Small intestine (tissue), 7 donors: ENCODE results near the gene PROM2. TPM values are rescaled to one million over a fixed set of nuclear protein-coding genes. Genes with fewer than 3 reads are reported as not detected.
"Not testable (repeated sequence)": the region's sequence is repeated elsewhere in the genome, so short reads cannot be mapped to it uniquely, and the experiment has no call there.

ENCODE experiments used
- DNase-seq, 2 donors: peaks; one replicate each; pipeline versions ENCODE4 v3.0.0 to v3.0.0-alpha.2; 2013
- FAIRE-seq: peaks from 2 replicates; lab custom pipeline; 2012; peaks lifted over from hg19 to GRCh38; lab: Jason Lieb, UNC
- H3K27ac ChIP-seq, 3 donors: one replicate each; pipeline ENCODE4 v1.5.1; 2013; ENCODE audit warnings: low read length in 2 of 3, mild to moderate bottlenecking in 2 of 3, control low read depth in 1 of 3, inconsistent platforms in 1 of 3, low read depth in 1 of 3, moderate library complexity in 1 of 3
- H3K27me3 ChIP-seq, 3 donors: one replicate each; pipeline ENCODE4 v1.6.1; 2013; ENCODE audit warnings: low read length in 3 of 3, inconsistent platforms in 1 of 3; ENCODE audit not compliant: control insufficient read depth in 3 of 3, insufficient read depth in 3 of 3
- H3K36me3 ChIP-seq, 3 donors: one replicate each; pipeline ENCODE4 v1.6.1; 2013; ENCODE audit warnings: low read length in 3 of 3, inconsistent platforms in 1 of 3, low read depth in 1 of 3, mild to moderate bottlenecking in 1 of 3, moderate library complexity in 1 of 3; ENCODE audit not compliant: control insufficient read depth in 3 of 3, insufficient read depth in 2 of 3
- H3K4me1 ChIP-seq, 3 donors: one replicate each; pipeline ENCODE4 v1.6.1; 2013; ENCODE audit warnings: low read length in 2 of 3, inconsistent platforms in 1 of 3, low read depth in 1 of 3, mild to moderate bottlenecking in 1 of 3, moderate library complexity in 1 of 3; ENCODE audit not compliant: control insufficient read depth in 3 of 3, insufficient read depth in 2 of 3
- H3K4me3 ChIP-seq, 3 donors: one replicate each; pipeline ENCODE4 v1.5.1; 2013; ENCODE audit warnings: low read length in 3 of 3, control low read depth in 1 of 3, inconsistent platforms in 1 of 3, low read depth in 1 of 3, mild to moderate bottlenecking in 1 of 3, moderate library complexity in 1 of 3
- H3K9me3 ChIP-seq, 2 donors: one replicate each; pipeline ENCODE4 v1.6.1; 2013; ENCODE audit warnings: low read depth in 1 of 2, low read length in 1 of 2; ENCODE audit not compliant: control insufficient read depth in 2 of 2, insufficient read depth in 1 of 2
- WGBS, 3 donors: extraction: QIAGEN DNeasy Blood & Tissue Kit; methylation state at CpG; one replicate each; pipeline ENCODE4 v1.1.7; 2013; 5-methylcytosine and 5-hydroxymethylcytosine counted together
- polyA plus RNA-seq, 4 donors: library from polyadenylated mRNA; stranded (reverse) in 3 of 4; unstranded in 1 of 4; fragments of 200-250 nt in 3 of 4; fragments of 120-200 nt in 1 of 4; gene quantifications; one replicate each; pipeline versions ENCODE4 v1.2.1 to v1.2.3, GENCODE V29; 2013
- donor health status: healthy with polysubstance abuse.
- donor health status: control.
- donor health status: control.
- donor health status: Bipolar disorder and iron deficiency.
- donor health status: healthy.

The PROM2 gene
- polyA plus RNA-seq, 4 donors: 1.1 to 17.9 (median 1.8) TPM

DNA sequence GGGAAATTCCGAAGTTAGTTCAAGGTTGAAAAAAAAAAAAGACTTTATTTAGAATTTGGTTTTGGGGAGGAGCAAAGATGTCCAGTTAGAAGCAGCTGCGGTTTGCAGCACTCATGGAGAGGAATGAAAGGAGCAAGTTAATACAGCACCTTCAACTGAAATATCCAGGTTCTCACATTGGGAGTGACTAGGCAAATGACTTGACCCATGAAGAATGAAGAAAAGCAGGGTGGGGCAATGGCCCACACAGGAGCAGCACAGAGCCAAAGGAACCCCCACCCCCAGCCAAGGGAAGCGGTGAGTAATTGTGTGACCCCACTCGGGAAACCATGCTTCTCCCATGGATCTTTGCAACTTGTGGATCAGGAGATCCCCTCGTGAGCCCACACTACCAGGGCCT is 34.2 kb upstream of the PROM2 start:
- no peaks in the 10 kb centered on the region for H3K4me1 ChIP-seq
- H3K9me3 ChIP-seq: peaks cover 0 to 18% of the 10 kb centered on the region in 2 donors
- H3K36me3 ChIP-seq: no peaks in the 10 kb centered on the region
- H3K27ac ChIP-seq: no peak overlapping the region
- DNase-seq (no peak), FAIRE-seq (no peak)
- H3K27me3 ChIP-seq: no peaks in the 10 kb centered on the region
- H3K4me3 ChIP-seq: no peak overlapping the region
- 85 to 94% (median 89%) methylated on average over 5 of the region's 5 CpGs for WGBS, 3 donors

DNA sequence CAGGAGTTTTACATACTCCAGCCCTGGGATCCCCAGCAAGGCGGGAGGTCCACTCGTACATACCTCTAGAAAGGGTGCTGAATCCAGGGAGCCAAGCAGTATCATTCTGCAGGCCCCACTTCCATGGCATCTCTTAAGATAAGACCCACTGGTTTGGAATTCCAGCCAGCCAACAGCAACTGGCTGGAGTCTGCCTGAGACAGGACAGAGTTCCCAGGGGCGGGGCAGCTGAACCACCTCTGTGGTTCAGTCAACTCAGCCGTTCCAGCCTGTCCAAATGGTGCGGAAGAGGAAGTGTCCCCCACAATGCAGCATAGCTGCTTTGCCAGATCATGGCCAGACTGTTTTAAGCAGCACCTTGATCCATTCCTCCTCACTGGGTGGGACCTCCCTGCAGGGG is 33.7 kb upstream of the PROM2 start:
- no peak overlapping the region for H3K27ac ChIP-seq
- H3K4me1 ChIP-seq: no peaks in the 10 kb centered on the region
- no peak overlapping the region for H3K4me3 ChIP-seq
- H3K9me3 ChIP-seq: peaks cover 0 to 18% of the 10 kb centered on the region in 2 donors
- DNase-seq: no peak
- H3K27me3 ChIP-seq: no peaks in the 10 kb centered on the region
- H3K36me3 ChIP-seq: no peaks in the 10 kb centered on the region
- FAIRE-seq: no peak
- WGBS, 3 donors: 88 to 96% (median 92%) methylated on average over 5 of the region's 5 CpGs

DNA sequence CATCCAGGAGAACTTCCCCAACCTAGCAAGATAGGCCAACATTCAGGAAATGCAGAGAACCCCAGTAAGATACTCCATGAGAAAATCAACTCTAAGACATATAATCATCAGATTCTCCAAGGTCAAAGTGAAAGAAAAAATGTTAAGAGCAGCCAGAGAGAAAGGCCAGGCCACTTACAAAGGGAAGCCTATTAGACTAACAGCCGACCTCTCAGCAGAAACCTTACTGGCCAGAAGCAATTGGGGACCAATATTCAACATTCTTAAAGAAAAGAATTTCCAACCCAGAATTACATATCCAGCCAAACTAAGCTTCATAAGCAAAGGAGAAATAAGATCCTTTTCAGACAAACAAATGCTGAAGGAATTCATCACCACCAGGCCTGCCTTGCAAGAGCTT is 32.2 kb upstream of the PROM2 start:
- WGBS, 3 donors: 90 to 96% (median 92%) methylated on average over 1 of the region's 1 CpG
- H3K27me3 ChIP-seq, H3K4me1 ChIP-seq, FAIRE-seq, DNase-seq, H3K36me3 ChIP-seq, H3K4me3 ChIP-seq, H3K27ac ChIP-seq: not testable (repeated sequence)
- H3K9me3 ChIP-seq: peaks cover 0 to 18% of the 10 kb centered on the region in 2 donors

DNA sequence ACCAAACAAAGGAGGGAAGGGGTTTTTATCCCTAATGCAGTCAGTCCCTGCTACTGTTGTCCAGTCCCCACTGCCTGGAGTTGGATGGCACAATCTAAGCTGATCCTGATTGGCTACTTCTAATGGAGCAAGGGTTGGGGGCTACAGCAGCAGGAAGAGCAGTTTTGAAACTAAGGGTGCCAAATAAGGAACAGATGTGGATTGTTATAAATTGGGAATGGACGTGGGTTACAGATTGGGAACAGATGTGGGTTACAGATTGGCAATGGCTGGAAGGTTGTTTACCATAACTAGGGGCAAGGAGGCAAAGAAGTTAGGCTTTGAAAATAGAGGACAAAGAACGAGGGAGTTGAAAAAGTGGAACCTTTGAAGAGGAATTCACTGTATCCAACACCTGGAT is 16.0 kb upstream of the PROM2 start:
- Histone ChIP-seq H3K36me3 (no peaks in the 10 kb centered on the region), H3K4me1 (no peaks in the 10 kb centered on the region), H3K9me3 (no peaks in the 10 kb centered on the region), H3K4me3 (no peak overlapping the region), H3K27ac (no peak overlapping the region), H3K27me3 (no peaks in the 10 kb centered on the region)
- DNase-seq (no peak), FAIRE-seq (no peak)
- 67 to 77% (median 75%) methylated on average over 2 of the region's 2 CpGs for WGBS, 3 donors

DNA sequence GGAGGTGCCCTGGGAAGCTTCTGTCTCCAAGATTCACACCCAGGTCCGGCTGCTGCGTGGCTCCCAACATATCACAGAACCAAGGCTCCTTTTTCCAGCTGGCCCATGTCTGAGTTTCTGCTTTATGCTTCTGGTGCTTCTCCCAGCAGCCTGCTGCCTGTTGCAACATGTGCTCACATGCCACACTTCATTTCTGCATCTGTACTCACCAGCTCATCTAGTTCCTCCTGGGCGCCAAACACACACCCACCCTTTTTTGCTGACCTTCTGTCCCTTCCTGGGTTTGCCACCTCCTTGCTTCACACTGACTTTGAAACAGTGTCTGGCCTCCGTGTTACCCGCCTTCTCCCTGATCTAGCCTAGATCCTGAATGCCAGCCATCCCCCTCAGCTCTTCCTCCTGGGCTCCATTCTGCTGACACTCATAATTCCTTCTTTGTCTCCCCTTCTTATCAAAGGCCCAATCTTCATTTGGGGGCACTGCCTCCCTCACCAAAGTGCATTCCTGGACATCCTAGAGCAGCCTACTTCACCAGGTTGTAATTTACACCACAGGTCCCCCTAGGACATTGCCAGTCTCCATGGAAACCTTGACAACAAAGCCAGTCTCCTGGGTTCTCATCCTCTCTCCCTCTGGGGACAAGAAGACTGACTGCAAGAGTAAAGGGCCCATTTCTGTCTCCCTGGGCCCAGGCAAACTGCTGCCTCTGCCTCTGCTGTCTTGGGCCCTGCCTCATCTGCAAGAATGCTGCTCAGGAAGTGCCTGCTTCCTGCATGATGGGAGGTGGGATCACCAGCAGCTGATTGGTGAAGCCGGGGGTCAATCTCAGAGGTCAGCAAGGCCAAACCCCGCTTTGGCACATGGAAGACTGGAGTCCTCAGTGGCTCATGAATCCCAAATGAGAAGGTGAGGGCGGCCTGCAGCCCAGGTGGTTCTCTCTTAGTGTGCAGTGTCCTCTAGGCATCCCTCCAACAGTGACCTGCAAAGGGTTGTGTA is 13.9 kb upstream of the PROM2 start:
- Histone ChIP-seq H3K4me1 (no peaks in the 10 kb centered on the region), H3K27ac (no peak overlapping the region), H3K4me3 (no peak overlapping the region), H3K9me3 (no peaks in the 10 kb centered on the region), H3K27me3 (no peaks in the 10 kb centered on the region), H3K36me3 (no peaks in the 10 kb centered on the region)
- no peak for DNase-seq
- WGBS, 3 donors: 78 to 87% (median 84%) methylated on average over 8 of the region's 8 CpGs
- no peak for FAIRE-seq

DNA sequence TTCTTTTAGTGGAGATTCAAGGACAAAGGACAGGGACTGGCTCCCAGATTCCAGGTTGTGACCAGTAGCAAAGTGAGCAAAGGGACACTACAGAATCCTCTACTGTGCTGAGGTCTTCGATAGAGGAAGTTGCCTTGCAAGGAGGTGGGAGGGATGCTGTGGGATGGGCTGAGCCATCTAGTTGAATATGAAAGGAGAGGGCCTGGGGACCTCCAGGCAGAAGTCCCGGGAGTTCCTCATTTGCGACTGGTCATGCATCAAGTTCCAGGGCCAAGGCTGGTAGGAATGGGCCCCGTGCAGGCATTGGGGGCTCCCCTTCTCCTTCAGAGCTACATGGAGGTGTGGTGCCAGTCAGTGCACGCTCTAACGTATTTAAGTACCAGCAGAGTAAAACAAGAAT is 12.6 kb upstream of the PROM2 start:
- Histone ChIP-seq H3K9me3 (no peaks in the 10 kb centered on the region), H3K27me3 (no peaks in the 10 kb centered on the region), H3K4me1 (no peaks in the 10 kb centered on the region), H3K36me3 (no peaks in the 10 kb centered on the region), H3K4me3 (no peak overlapping the region), H3K27ac (no peak overlapping the region)
- no peak for DNase-seq
- WGBS, 3 donors: 70 to 79% (median 77%) methylated on average over 6 of the region's 6 CpGs
- FAIRE-seq: no peak

DNA sequence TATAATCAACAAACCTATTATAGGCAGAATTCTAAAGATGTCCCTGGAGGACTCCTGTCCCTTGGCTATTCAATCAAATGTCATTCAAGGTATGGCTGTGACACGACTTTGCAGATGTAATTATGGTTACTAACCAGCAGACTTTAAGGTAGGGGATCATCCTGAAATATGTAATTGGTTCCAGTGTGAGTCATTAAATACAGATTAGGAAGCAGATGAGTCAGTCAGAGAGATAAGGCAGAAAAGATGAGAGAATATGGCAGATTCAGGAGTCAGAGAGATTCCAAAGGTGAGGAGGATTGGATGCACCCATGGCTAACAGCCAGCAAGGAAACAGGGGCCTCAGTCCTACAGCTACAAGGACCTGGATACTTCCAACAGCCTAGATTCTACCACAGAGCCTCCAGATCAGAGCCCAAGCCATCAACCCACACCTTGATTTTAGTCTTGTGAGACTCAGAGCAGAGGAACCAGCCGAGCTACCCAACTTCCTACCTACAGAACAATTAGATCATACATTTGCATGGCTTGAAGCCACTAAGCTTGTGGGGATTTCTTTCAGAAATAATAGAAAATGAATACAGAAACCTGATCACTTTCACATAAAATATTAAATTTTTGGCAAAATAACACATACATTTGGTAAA is 11.2 kb upstream of the PROM2 start:
- no peaks in the 10 kb centered on the region for H3K27me3 ChIP-seq
- WGBS, 3 donors: 51 to 65% (median 60%) methylated on average over 2 of the region's 2 CpGs
- no peaks in the 10 kb centered on the region for H3K4me1 ChIP-seq
- no peak overlapping the region for H3K4me3 ChIP-seq
- no peak overlapping the region for H3K27ac ChIP-seq
- H3K9me3 ChIP-seq: no peaks in the 10 kb centered on the region
- H3K36me3 ChIP-seq: no peaks in the 10 kb centered on the region
- FAIRE-seq: no peak
- DNase-seq: no peak

DNA sequence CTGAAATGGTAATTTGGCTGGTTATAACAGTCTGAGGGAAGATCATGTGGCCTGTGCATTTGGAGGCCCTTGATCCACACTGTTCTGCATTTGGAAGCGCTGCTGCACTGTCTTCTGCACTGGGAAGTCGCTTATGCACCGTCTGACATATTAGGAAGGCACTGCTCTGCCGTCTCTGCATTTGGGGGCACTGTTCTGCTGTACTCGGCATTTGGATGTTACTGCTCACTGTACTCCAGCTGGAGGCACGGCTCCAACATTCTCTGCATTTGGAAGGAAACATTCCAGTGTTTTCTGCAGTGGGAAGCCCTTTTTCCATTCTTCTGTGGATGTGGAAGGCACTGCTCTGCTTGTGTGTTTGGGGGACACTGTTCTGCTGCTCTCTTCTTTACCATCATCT is 9.6 kb upstream of the PROM2 start:
- Histone ChIP-seq H3K4me3 (no peak overlapping the region), H3K27me3 (no peaks in the 10 kb centered on the region), H3K27ac (no peak overlapping the region), H3K36me3 (no peaks in the 10 kb centered on the region), H3K4me1 (no peaks in the 10 kb centered on the region), H3K9me3 (no peaks in the 10 kb centered on the region)
- no peak for FAIRE-seq
- no peak for DNase-seq
- 46 to 70% (median 60%) methylated on average over 6 of the region's 6 CpGs for WGBS, 3 donors
